GM12878 (cell line): ENCODE measurements around the gene MIEN1. TPM values are rescaled to one million over a fixed set of nuclear protein-coding genes. Genes with fewer than 3 reads are reported as not detected.

Source experiments
- ATAC-seq: fragments of 200-7000 bp; cut with Tn5 transposase; 3 replicates; pipeline ENCODE4 v1.9.1; 2020; ENCODE audit warnings: mild to moderate bottlenecking, moderate library complexity
- BruUV-seq: library from RNA; stranded (reverse); fragments of 400-500 nt; replicated peaks from 2 replicates; lab custom pipeline; 2021; lab: Mats Ljungman, UMichigan
- CTCF ChIA-PET: fragments of 300-600 bp; sonication (Branson Sonifier 250); formaldehyde crosslinking; extraction: SDS; loops from one replicate; lab custom pipeline; 2021; ENCODE audit warnings: inconsistent platforms; lab: Yijun Ruan, JAX
- POLR2A ChIA-PET: fragments of 350-600 bp; formaldehyde crosslinking; extraction: SDS; loops from one replicate; lab custom pipeline; 2021; ENCODE audit warnings: inconsistent platforms; lab: Charles Lee
- RAD21 ChIA-PET: fragments of 300-600 bp; sonication (Branson Sonifier 250); formaldehyde crosslinking; loops from one replicate; lab custom pipeline; 2023; ENCODE audit warnings: antibody characterized with exemption; ENCODE audit not compliant: unreplicated experiment; lab: Charles Lee
- SMC1A ChIA-PET: fragments of 300-600 bp; sonication (Branson Sonifier 250); formaldehyde crosslinking; loops from one replicate; lab custom pipeline; 2023; ENCODE audit not compliant: unreplicated experiment, uncharacterized antibody; lab: Charles Lee
- DNase-seq: peaks from one replicate; pipeline ENCODE4 v3.0.0-alpha.2; 2011; ENCODE audit warnings: low read depth, low spot score
- FAIRE-seq: peaks from 3 replicates; lab custom pipeline; 2011; peaks lifted over from hg19 to GRCh38; lab: Jason Lieb, UNC
- H2AFZ ChIP-seq: 2 replicates; pipeline ENCODE4 v1.6.0; 2011; ENCODE audit warnings: low read depth, low read length, control low read depth; ENCODE audit not compliant: control insufficient read depth
- H3K27ac ChIP-seq: 2 replicates; pipeline ENCODE4 v1.5.1; 2011; ENCODE audit warnings: control low read depth; ENCODE audit not compliant: control insufficient read depth, insufficient read depth
- H3K27me3 ChIP-seq, 2 experiments: replicated peaks in 1 of 2; 2 replicates each; pipeline versions ENCODE4 v1.6.0 to v1.6.1; 2011; ENCODE audit warnings: low read length in 1 of 2; ENCODE audit not compliant: control insufficient read depth in 2 of 2, insufficient read depth in 2 of 2
- H3K36me3 ChIP-seq, 2 experiments: 2 replicates each; pipeline ENCODE4 v1.5.1; 2011; ENCODE audit warnings: low read length in 1 of 2; ENCODE audit not compliant: control insufficient read depth in 2 of 2, insufficient read depth in 2 of 2
- H3K4me1 ChIP-seq: 2 replicates; pipeline ENCODE4 v1.6.1; 2011; ENCODE audit warnings: mild to moderate bottlenecking, low read length, moderate library complexity, mixed read lengths; ENCODE audit not compliant: control insufficient read depth, insufficient read depth
- H3K4me2 ChIP-seq: 2 replicates; pipeline ENCODE4 v1.6.0; 2011; ENCODE audit warnings: control low read depth; ENCODE audit not compliant: control insufficient read depth, insufficient read depth
- H3K4me3 ChIP-seq: fragments of 200-600 bp; sonication (generic); 2 replicates; pipeline ENCODE4 v1.5.1; 2016
- H3K79me2 ChIP-seq: 2 replicates; pipeline ENCODE4 v1.6.0; 2011; ENCODE audit warnings: low read length; ENCODE audit not compliant: control insufficient read depth, insufficient read depth
- H3K9ac ChIP-seq: 2 replicates; pipeline ENCODE4 v1.8.0; 2011; ENCODE audit warnings: low read length, control low read depth, mixed read lengths; ENCODE audit not compliant: control insufficient read depth, insufficient read depth
- H3K9me3 ChIP-seq: replicated peaks from 3 replicates; pipeline ENCODE4 v1.5.1; 2011; ENCODE audit warnings: mild to moderate bottlenecking, low read length; ENCODE audit not compliant: control insufficient read depth, insufficient read depth
- H4K20me1 ChIP-seq: 2 replicates; pipeline ENCODE4 v1.6.0; 2011; ENCODE audit not compliant: control insufficient read depth, insufficient read depth
- BHLHE40 ChIP-seq, 2 experiments: fragments of 450-650 bp in 1 of 2; IDR thresholded peaks; 2 replicates each; pipeline ENCODE4 v1.6.1; 2011 to 2017; ENCODE audit warnings: low read depth in 2 of 2, borderline replicate concordance in 1 of 2, improper control_type of control experiment in 1 of 2, low read length in 1 of 2, mild to moderate bottlenecking in 1 of 2
- BMI1 ChIP-seq: fragments of 450-650 bp; IDR thresholded peaks from 2 replicates; pipeline ENCODE4 v1.6.1; 2016; ENCODE audit warnings: mild to moderate bottlenecking, moderate library complexity, borderline replicate concordance
- EED ChIP-seq: sonication (generic); IDR thresholded peaks from 2 replicates; pipeline ENCODE4 v1.6.1; 2016; ENCODE audit warnings: antibody characterized with exemption, low read depth
- EGR1 ChIP-seq, 2 experiments: IDR thresholded peaks; 1 replicate in 1 of 2; 2 replicates in 1 of 2; pipeline ENCODE4 v1.6.1; 2011 to 2012; ENCODE audit warnings: low read depth in 2 of 2, low read length in 2 of 2, borderline replicate concordance in 1 of 2, mild to moderate bottlenecking in 1 of 2, moderate library complexity in 1 of 2
- IRF5 ChIP-seq: fragments of 450-650 bp; IDR thresholded peaks from 2 replicates; pipeline ENCODE4 v1.6.1; 2017; ENCODE audit warnings: borderline replicate concordance
- LARP7 ChIP-seq: fragments of 450-650 bp; IDR thresholded peaks from 2 replicates; pipeline ENCODE4 v1.6.1; 2017; ENCODE audit warnings: mild to moderate bottlenecking
- NR2C2 ChIP-seq: IDR thresholded peaks from 2 replicates; pipeline ENCODE4 v1.6.1; 2011; ENCODE audit warnings: borderline replicate concordance, low read depth; ENCODE audit not compliant: control insufficient read depth, insufficient read length
- PBX3 ChIP-seq: IDR thresholded peaks from 2 replicates; pipeline ENCODE4 v1.6.1; 2011; ENCODE audit warnings: mild to moderate bottlenecking, low read depth, low read length, moderate library complexity; ENCODE audit not compliant: insufficient replicate concordance
- POU2F2 ChIP-seq: IDR thresholded peaks from 3 replicates; pipeline ENCODE4 v1.6.1; 2011; ENCODE audit warnings: low read depth, mild to moderate bottlenecking, low read length, borderline replicate concordance
- RELB ChIP-seq: fragments of 450-650 bp; IDR thresholded peaks from 2 replicates; pipeline ENCODE4 v1.6.1; 2017; ENCODE audit warnings: low read depth, mild to moderate bottlenecking, moderate library complexity
- STAT1 ChIP-seq: fragments of 450-650 bp; conservative IDR thresholded peaks from 2 replicates; pipeline ENCODE4 v1.6.1; 2014; ENCODE audit warnings: antibody characterized with exemption, mild to moderate bottlenecking
- WGBS: methylation state at CpG from one replicate; pipeline ENCODE4 v1.1.6; 2016; ENCODE audit warnings: low lambda C conversion rate; ENCODE audit not compliant: insufficient replicate concordance, insufficient coverage; ENCODE audit errors: missing lambda C conversion rate; 5-methylcytosine and 5-hydroxymethylcytosine counted together
- in situ Hi-C: fragments of 300-500 bp; cut with MboI; formaldehyde crosslinking; loops from 9 replicates; pipeline ENCODE4 v1.14.3; 2018; ENCODE audit warnings: mixed read lengths
- intact Hi-C: fragments of 100-400 bp; cut with micrococcal nuclease; formaldehyde crosslinking; loops from one replicate; pipeline ENCODE4 v1.14.2; 2022; ENCODE audit not compliant: unreplicated experiment
- polyA plus RNA-seq, 11 experiments: library from polyadenylated mRNA; depleted of rRNA in 4 of 11; unstranded in 6 of 11; stranded (reverse) in 5 of 11; fragments of >200 nt; fragmentation: Nextera tagmentation in 4 of 11; fragmentation: Illumina TruSeq in 1 of 11; extraction: Ambion mirVana in 4 of 11; extraction: Trizol in 1 of 11; gene quantifications; 1 replicate in 1 of 11; 2 replicates in 10 of 11; pipeline versions ENCODE4 v1.2.1 to v1.2.3, GENCODE V29; 2011 to 2016; ENCODE audit warnings: inconsistent platforms in 2 of 11, missing spikeins in 2 of 11, low read depth in 1 of 11
- total RNA-seq, 4 experiments: library from RNA; depleted of rRNA in 3 of 4; stranded (reverse); fragments of >200 nt in 3 of 4; fragmentation: Illumina TruSeq in 1 of 4; extraction: Trizol in 1 of 4; gene quantifications; 2 replicates each; pipeline versions ENCODE4 v1.2.1 to v1.2.3, GENCODE V29; 2013 to 2021

MIEN1 gene
- total and polyA plus RNA-seq, 10 of the 15 experiments (the other 5 are each of a cell fraction or from before 2014, with no cell fraction given): 24.9 to 89.1 (median 47.7) TPM

- RAD21 ChIA-PET: interaction anchor here (0.5 to 1.0 kb wide), 2 partner anchors 10 to 351 kb away, joined by 3 to 4 read pairs; no protein-coding TSS in a partner anchor
- no peaks in the 10 kb centered on the region for H3K36me3 ChIP-seq
- in situ Hi-C loops (no loop called here), intact Hi-C loops (no loop called here)
- FAIRE-seq: peak; percentile 49
- no peak overlapping the region for H3K27ac ChIP-seq
- no peak for DNase-seq
- H3K9me3 ChIP-seq: no peaks in the 10 kb centered on the region
- H3K27me3 ChIP-seq: peaks cover 0 to 2% of the 10 kb centered on the region in 2 experiments; a peak in 2 of 4 replicates
- peak overlapping the region; percentile 62; the same call in 1 of the 2 replicates for H3K4me2 ChIP-seq
- H3K79me2 ChIP-seq: no peaks in the 10 kb centered on the region
- H3K9ac ChIP-seq: no peak overlapping the region
- SMC1A ChIA-PET: no interaction called here
- TF ChIP-seq EGR1 (IDR thresholded peaks at IDR 0.05; ENCODE audit: borderline replicate concordance in 1 of 2, low read depth in 2 of 2, low read length in 2 of 2) (0 out of 3 replicates have a peak, but pooled peaks of 1 of the 2 experiments have one; percentile 0), EED (peak; percentile 28; the same call in 1 of the 2 replicates), LARP7 (no peak), RELB (no peak), IRF5 (no peak), NR2C2 (no peak), PBX3 (no peak), BHLHE40 (IDR thresholded peaks at IDR 0.05; ENCODE audit: borderline replicate concordance in 1 of 2, low read depth in 2 of 2, low read length in 1 of 2) (no peak), STAT1 (no peak), BMI1 (no peak), POU2F2 (no peak)
- H4K20me1 ChIP-seq: no peaks in the 10 kb centered on the region
- BruUV-seq: no TSS peak
- POLR2A ChIA-PET: no interaction called here
- peak overlapping the region; percentile 41; the same call in 1 of the 2 replicates for H3K4me3 ChIP-seq
- CTCF ChIA-PET: interaction anchor here (0.6 to 1.0 kb wide), 4 partner anchors 9 to 116 kb away, joined by 3 to 7 read pairs (median 3); partner anchors contain the start of gene MIEN1
- peaks cover 10% of the 10 kb centered on the region for H3K4me1 ChIP-seq
- peak; percentile 8 for ATAC-seq
- peak overlapping the region; percentile 52 for H2AFZ ChIP-seq
- WGBS: 29% methylated on average over 32 of the region's 32 CpGs
Measured at GRCh38 chr17:39738983-39739884, 8.9 kb upstream of the MIEN1 start.
